Suprapubic skin (tissue), 4 donors: ENCODE measurements around the gene TANGO6.

Experiments
- CTCF ChIP-seq, 2 donors: fragments of 200-600 bp in 1 of 2; fragments of 450-650 bp in 1 of 2; sonication (generic) in 1 of 2; IDR thresholded peaks; one replicate each; pipeline ENCODE4 v1.5.1; 2016 to 2019; ENCODE audit warnings: antibody characterized with exemption in 2 of 2, mild to moderate bottlenecking in 1 of 2, moderate library complexity in 1 of 2
- POLR2A ChIP-seq, 2 donors: fragments of 450-650 bp; IDR thresholded peaks; one replicate each; pipeline ENCODE4 v1.6.1; 2017; ENCODE audit warnings: antibody characterized with exemption in 2 of 2, mild to moderate bottlenecking in 2 of 2, moderate library complexity in 2 of 2
- POLR2AphosphoS5 ChIP-seq, 3 donors: sonication (generic); formaldehyde crosslinking; IDR thresholded peaks; one replicate each; pipeline ENCODE4 v1.6.1; 2017; ENCODE audit warnings: antibody characterized with exemption in 3 of 3

- no peak for TF ChIP-seq CTCF (IDR thresholded peaks at IDR 0.05)
- no peak for TF ChIP-seq POLR2A (IDR thresholded peaks at IDR 0.05)
- no peak for TF ChIP-seq POLR2AphosphoS5 (IDR thresholded peaks at IDR 0.05)
Measured at GRCh38 chr16:68935008-68935407, 91.7 kb downstream of the TANGO6 start.
